ENCODE measurements around the gene STX7. TPM values are rescaled to one million over a fixed set of nuclear protein-coding genes. Genes with fewer than 3 reads are reported as not detected.

Gene STX7
- total RNA-seq, 4 donors from 2014 or later = 23.7 to 34.1 (median 26.8) TPM

DNA sequence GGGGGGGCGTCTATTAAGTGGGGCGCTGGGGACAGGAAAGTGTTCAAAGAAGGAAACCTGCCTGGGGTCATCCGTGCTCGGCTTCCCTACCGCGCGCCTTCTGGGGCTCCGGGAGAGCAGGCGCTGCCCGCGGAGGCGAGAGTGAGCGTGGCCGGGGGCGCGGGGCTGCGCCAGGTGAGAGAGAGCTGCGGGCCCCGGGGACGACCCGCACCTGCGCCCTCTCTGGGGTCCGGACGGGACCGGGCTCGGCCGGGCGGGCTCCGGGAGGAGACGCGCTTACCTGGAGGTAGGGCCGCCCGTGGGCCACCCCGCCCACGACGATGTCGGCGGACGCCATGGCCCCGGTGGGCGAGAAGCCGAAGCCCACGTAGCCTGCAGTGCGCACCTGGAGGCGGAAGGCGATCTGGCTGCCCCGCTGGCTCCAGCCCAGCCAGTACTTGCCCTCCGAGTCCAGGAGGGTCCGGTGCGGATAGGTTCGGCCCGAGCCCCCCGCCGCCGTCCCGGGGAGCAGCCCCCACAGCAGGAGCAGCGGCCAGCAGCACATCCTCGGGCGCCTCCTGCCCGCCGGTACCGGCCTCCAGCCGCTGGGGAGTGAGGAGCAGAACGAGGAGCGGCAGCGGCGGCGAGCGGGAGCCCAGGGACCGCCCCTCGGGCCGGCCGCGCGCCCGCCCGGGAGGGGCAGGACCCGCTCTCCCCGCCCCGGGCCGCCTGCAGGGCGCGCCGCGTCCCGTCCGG lies 111.9 kb downstream of the STX7 start, which contains the start of gene MOXD1:
Gene MOXD1 (minus strand): TSS at position 593 of the 735 bp plus-strand sequence. CDS start 49 bp downstream, at position 544.
- intact Hi-C loops (cut with DNase I) = no loop called here
- no peak for DNase-seq
- H3K9me3 ChIP-seq = no peaks in the 10 kb centered on the region

DNA sequence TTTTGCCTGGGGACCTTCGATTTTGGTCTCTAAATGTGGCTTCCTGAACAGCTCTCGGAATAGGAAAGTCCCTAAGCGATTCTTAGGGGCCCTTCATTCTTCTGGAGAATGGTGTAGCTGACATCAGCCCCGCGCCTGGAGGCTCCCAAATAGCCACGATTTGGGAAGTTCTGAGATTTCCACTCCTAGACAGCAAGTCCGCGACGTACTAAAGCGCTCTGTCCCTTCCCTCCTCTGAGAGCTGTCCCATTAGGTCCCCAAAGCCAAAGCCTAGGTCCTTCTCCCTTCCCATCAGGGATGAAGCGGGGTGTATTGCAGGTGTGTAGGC lies 112.4 kb downstream of the STX7 start:
- Histone ChIP-seq H3K27ac (peak overlapping the region; percentile 84 to 88 (median 85)), H3K4me3 (peak overlapping the region; percentile 70 to 80 (median 74)), H3K27me3 (peaks cover 0 to 36% (median 0%) of the 10 kb centered on the region in 4 donors), H3K36me3 (no peaks in the 10 kb centered on the region), H3K9me3 (peaks cover 0 to 4% (median 0%) of the 10 kb centered on the region in 3 donors), H3K4me1 (peaks cover 6 to 34% (median 7%) of the 10 kb centered on the region in 3 donors)
- no peak for DNase-seq
- no peak for TF ChIP-seq POLR2A (IDR thresholded peaks at IDR 0.05)
- TF ChIP-seq, protein P1, sequence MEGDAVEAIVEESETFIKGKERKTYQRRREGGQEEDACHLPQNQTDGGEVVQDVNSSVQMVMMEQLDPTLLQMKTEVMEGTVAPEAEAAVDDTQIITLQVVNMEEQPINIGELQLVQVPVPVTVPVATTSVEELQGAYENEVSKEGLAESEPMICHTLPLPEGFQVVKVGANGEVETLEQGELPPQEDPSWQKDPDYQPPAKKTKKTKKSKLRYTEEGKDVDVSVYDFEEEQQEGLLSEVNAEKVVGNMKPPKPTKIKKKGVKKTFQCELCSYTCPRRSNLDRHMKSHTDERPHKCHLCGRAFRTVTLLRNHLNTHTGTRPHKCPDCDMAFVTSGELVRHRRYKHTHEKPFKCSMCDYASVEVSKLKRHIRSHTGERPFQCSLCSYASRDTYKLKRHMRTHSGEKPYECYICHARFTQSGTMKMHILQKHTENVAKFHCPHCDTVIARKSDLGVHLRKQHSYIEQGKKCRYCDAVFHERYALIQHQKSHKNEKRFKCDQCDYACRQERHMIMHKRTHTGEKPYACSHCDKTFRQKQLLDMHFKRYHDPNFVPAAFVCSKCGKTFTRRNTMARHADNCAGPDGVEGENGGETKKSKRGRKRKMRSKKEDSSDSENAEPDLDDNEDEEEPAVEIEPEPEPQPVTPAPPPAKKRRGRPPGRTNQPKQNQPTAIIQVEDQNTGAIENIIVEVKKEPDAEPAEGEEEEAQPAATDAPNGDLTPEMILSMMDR (IDR thresholded peaks at IDR 0.05) = no peak
- intact Hi-C loops (cut with DNase I) = no loop called here
- 10 to 20% methylated on average over 3 of the region's 11 CpGs for WGBS, 2 donors

More for the DNA sequence above, 111.9 kb downstream of the STX7 start, which contains the start of gene MOXD1:
- Histone ChIP-seq H3K4me3 (peak within 1 kb of the TSS; percentile 70 to 80 (median 74)), H3K27me3 (peaks cover 0 to 36% (median 0%) of the 10 kb centered on the region in 4 donors), H3K27ac (peak within 1 kb of the TSS; percentile 84 to 88 (median 85)), H3K4me1 (peaks cover 6 to 34% (median 7%) of the 10 kb centered on the region in 3 donors), H3K36me3 (no peaks in the 10 kb centered on the region)
- no CpG with 5 or more reads among the region's 87 CpGs for WGBS, 2 donors
- TF ChIP-seq, protein P1 (IDR thresholded peaks at IDR 0.05) = peak in 2 of 6 experiments; percentile 5 to 26
- TF ChIP-seq POLR2A (IDR thresholded peaks at IDR 0.05) = peak in 2 of 4 donors; percentile 44 to 77

DNA sequence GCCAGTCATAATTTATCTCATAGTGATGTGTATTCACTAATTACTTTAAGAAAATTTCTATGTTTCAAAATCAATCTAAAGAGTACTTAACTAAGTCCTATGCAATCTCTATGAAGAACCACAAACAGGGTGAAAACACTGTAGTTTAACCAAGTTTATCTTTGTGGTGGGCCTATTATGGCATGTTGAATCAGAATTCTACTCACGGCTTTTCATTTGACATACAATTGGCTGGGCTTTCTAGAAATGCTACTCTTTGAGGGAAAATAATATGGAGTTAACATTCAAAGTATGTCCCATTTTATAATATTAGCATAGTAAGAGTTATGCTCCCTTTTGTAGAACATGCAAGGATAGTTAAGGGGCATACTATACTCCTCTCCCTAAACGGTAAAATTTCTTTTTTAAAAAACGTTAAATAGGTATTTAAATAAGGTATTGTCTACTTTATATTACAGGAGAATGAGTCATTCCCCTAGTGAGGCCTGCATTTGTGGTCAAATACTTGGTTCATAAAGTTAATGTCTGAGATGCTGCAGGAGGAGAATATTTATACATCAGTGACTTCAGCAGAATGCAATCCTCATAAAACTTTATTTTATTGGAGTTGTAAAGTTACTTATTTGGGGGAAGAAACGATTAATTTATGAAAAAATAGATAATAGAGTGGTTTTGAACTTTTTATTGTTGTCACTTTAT lies 113.4 kb downstream of the STX7 start:
- peaks cover 0 to 12% (median 4%) of the 10 kb centered on the region in 3 donors for H3K9me3 ChIP-seq
- WGBS, 2 donors = 24 to 33% methylated on average over 4 of the region's 4 CpGs
- peak overlapping the region in 2 of 4 donors; percentile 85 to 88 for H3K27ac ChIP-seq
- no peak for DNase-seq
- H3K4me1 ChIP-seq = peaks cover 6 to 34% (median 7%) of the 10 kb centered on the region in 3 donors
- TF ChIP-seq, protein P1 (IDR thresholded peaks at IDR 0.05) = no peak
- no peak for TF ChIP-seq POLR2A (IDR thresholded peaks at IDR 0.05)
- H3K4me3 ChIP-seq = peak overlapping the region in 3 of 4 donors; percentile 70 to 80 (median 78)
- no peaks in the 10 kb centered on the region for H3K36me3 ChIP-seq
- H3K27me3 ChIP-seq = peaks cover 0 to 36% (median 0%) of the 10 kb centered on the region in 4 donors
- intact Hi-C loops (cut with DNase I) = no loop called here

Small RNA genes within 50 kb of the gene (small RNA-seq; reads per million reads assigned to genes)
- gene TAAR7P = 0 reads per million in 4 donors

Other genes starting within 250 kb of the STX7 start
- gene MOXD1, start 111.6 kb downstream of the STX7 start, total RNA-seq = 10 to 100 TPM; 11.9 to 59.2 (median 25.0) TPM
- not detected for gene TAAR9, start 25.2 kb upstream of the STX7 start, total RNA-seq
- not detected for gene TAAR8, start 39.6 kb upstream of the STX7 start, total RNA-seq
- gene TAAR6, start 57.2 kb upstream of the STX7 start, total RNA-seq = not detected
- not detected for gene TAAR5, start 76.6 kb upstream of the STX7 start, total RNA-seq
- not detected for gene TAAR2, start 111.2 kb upstream of the STX7 start, total RNA-seq
- gene TAAR1, start 146.1 kb upstream of the STX7 start, total RNA-seq = not detected
- 1 to 10 TPM; 1.1 to 5.4 (median 2.1) TPM for gene VNN1, start 200.9 kb upstream of the STX7 start, total RNA-seq
- 10 to 100 TPM in 1 of 4 donors, 1 to 10 TPM in 2, under 1 TPM in 1; 0.95 to 12.6 (median 3.2) TPM for gene VNN2, start 244.8 kb upstream of the STX7 start, total RNA-seq

All from esophagus squamous epithelium (tissue), 5 donors.